Measurements from ENCODE around the gene CALD1.

CALD1 gene

GRCh38 chr7:134788191-134788590 is 8.8 kb downstream of the CALD1 start:
- no peak for DNase-seq

- DNase-seq, result no peak
Measured at GRCh38 chr7:134789967-134790685, 10.7 kb downstream of the CALD1 start.

GRCh38 chr7:134792968-134793367 is 13.5 kb downstream of the CALD1 start:
- DNase-seq, result no peak

- DNase-seq, result no peak
Measured at GRCh38 chr7:134795231-134795630, 15.8 kb downstream of the CALD1 start.

- no peak for DNase-seq
Measured at GRCh38 chr7:134798155-134798554, 18.7 kb downstream of the CALD1 start.

- no peak for DNase-seq
Measured at GRCh38 chr7:134799377-134799776, 19.9 kb downstream of the CALD1 start.

GRCh38 chr7:134802762-134803161 is 23.3 kb downstream of the CALD1 start:
- no peak for DNase-seq

GRCh38 chr7:134804351-134804750 is 24.9 kb downstream of the CALD1 start:
- DNase-seq, result no peak

GRCh38 chr7:134804854-134805253 is 25.4 kb downstream of the CALD1 start:
- no peak for DNase-seq

- DNase-seq, result no peak
Measured at GRCh38 chr7:134806197-134806596, 26.8 kb downstream of the CALD1 start.

GRCh38 chr7:134809616-134810015 is 30.2 kb downstream of the CALD1 start:
- DNase-seq, result no peak

GRCh38 chr7:134811765-134812164 is 32.3 kb downstream of the CALD1 start:
- DNase-seq, result no peak

- DNase-seq, result no peak
Measured at GRCh38 chr7:134813663-134814396, 34.4 kb downstream of the CALD1 start.

GRCh38 chr7:134814730-134815364 is 35.4 kb downstream of the CALD1 start:
- no peak for DNase-seq

- no peak for DNase-seq
Measured at GRCh38 chr7:134818613-134819345, 39.3 kb downstream of the CALD1 start.

- no peak for DNase-seq
Measured at GRCh38 chr7:134819401-134819800, 40.0 kb downstream of the CALD1 start.

- DNase-seq, result no peak
Measured at GRCh38 chr7:134820295-134820694, 40.9 kb downstream of the CALD1 start.

GRCh38 chr7:134820778-134821177 is 41.3 kb downstream of the CALD1 start:
- no peak for DNase-seq

GRCh38 chr7:134823400-134823799 is 44.0 kb downstream of the CALD1 start:
- DNase-seq, result no peak

GRCh38 chr7:134825666-134826065 is 46.2 kb downstream of the CALD1 start:
- DNase-seq, result no peak

GRCh38 chr7:134826105-134826504 is 46.7 kb downstream of the CALD1 start:
- no peak for DNase-seq

GRCh38 chr7:134827436-134827835 is 48.0 kb downstream of the CALD1 start:
- DNase-seq, result no peak

- no peak for DNase-seq
Measured at GRCh38 chr7:134827889-134828288, 48.5 kb downstream of the CALD1 start.

Data from stimulated activated CD4-positive, alpha-beta T cell treated with anti-CD3 and anti-CD28 coated beads, Interleukin-4, amount 100 ng/mL, for 24 hours (primary cell).